K562 (cell line): ENCODE measurements around the gene PCBP3. TPM values are rescaled to one million over a fixed set of nuclear protein-coding genes. Genes with fewer than 3 reads are reported as not detected.

ENCODE experiments used
- ATAC-seq: fragments of 200-7000 bp; cut with Tn5 transposase; 3 replicates; pipeline ENCODE4 v1.9.1; 2020; ENCODE audit warnings: moderate library complexity
- BruUV-seq: library from RNA; stranded (reverse); fragments of 400-500 nt; replicated peaks from 2 replicates; lab custom pipeline; 2021; lab: Mats Ljungman, UMichigan
- CTCF ChIA-PET: fragments of 300-600 bp; formaldehyde crosslinking; extraction: SDS; loops from one replicate; lab custom pipeline; 2021; ENCODE audit warnings: low intra/inter-chr PET ratio; lab: Yijun Ruan, JAX
- POLR2A ChIA-PET: fragments of 300-600, 350-650 bp; sonication (Branson Sonifier 250); formaldehyde crosslinking; extraction: SDS; loops from one replicate; lab custom pipeline; 2021; ENCODE audit warnings: antibody characterized with exemption, inconsistent platforms; lab: Yijun Ruan, JAX
- DNase-seq, 4 experiments: peaks; one replicate each; pipeline versions ENCODE4 v3.0.0 to v3.0.0-alpha.2; 2011 to 2018; ENCODE audit warnings: low spot score in 3 of 4, mixed read lengths in 3 of 4; ENCODE audit errors: extremely low read depth in 1 of 4
- FAIRE-seq: peaks from 2 replicates; lab custom pipeline; 2011; peaks lifted over from hg19 to GRCh38; lab: Jason Lieb, UNC
- H2AFZ ChIP-seq: 2 replicates; pipeline ENCODE4 v1.6.0; 2011; ENCODE audit warnings: low read depth, low read length, control low read depth, inconsistent platforms
- H3K27ac ChIP-seq: fragments of 200-600 bp; 3 replicates; pipeline ENCODE4 v1.8.0; 2011; ENCODE audit warnings: low read depth, mild to moderate bottlenecking, control low read depth, inconsistent platforms, low read length, moderate library complexity, mixed read lengths; ENCODE audit errors: extremely low read depth
- H3K27me3 ChIP-seq, 2 experiments: fragments of 300-600 bp in 1 of 2; 2 replicates in 1 of 2; 3 replicates in 1 of 2; pipeline versions ENCODE4 v1.6.0 to v1.8.0; 2011; ENCODE audit warnings: inconsistent platforms in 2 of 2, low read length in 2 of 2, mild to moderate bottlenecking in 1 of 2, mixed read lengths in 1 of 2, moderate library complexity in 1 of 2; ENCODE audit not compliant: control insufficient read depth in 2 of 2, insufficient read depth in 2 of 2
- H3K36me3 ChIP-seq: fragments of 300-600 bp; 3 replicates; pipeline ENCODE4 v1.8.0; 2011; ENCODE audit warnings: mild to moderate bottlenecking, low read length, inconsistent platforms; ENCODE audit not compliant: control insufficient read depth, insufficient read depth
- H3K4me1 ChIP-seq, 2 experiments: fragments of 200-600 bp in 1 of 2; replicated peaks in 1 of 2; 2 replicates in 1 of 2; 3 replicates in 1 of 2; pipeline versions ENCODE4 v1.5.1 to v1.8.0; 2011; ENCODE audit warnings: inconsistent platforms in 2 of 2, low read length in 2 of 2, mild to moderate bottlenecking in 1 of 2, mixed read lengths in 1 of 2, moderate library complexity in 1 of 2; ENCODE audit not compliant: control insufficient read depth in 2 of 2, insufficient read depth in 2 of 2
- H3K4me2 ChIP-seq: 2 replicates; pipeline ENCODE4 v1.6.1; 2011; ENCODE audit warnings: low read length, control low read depth, inconsistent platforms, mixed read lengths; ENCODE audit not compliant: insufficient read depth
- H3K4me3 ChIP-seq: fragments of 200-600 bp; sonication (generic), shearing (Covaris generic); 2 replicates; pipeline ENCODE4 v1.5.1; 2016; ENCODE audit warnings: control low read depth, inconsistent platforms
- H3K79me2 ChIP-seq: fragments of 200-600 bp; 3 replicates; pipeline ENCODE4 v1.8.0; 2011; ENCODE audit warnings: low read length, inconsistent platforms; ENCODE audit not compliant: control insufficient read depth, insufficient read depth
- H3K9ac ChIP-seq, 2 experiments: 2 replicates each; pipeline versions ENCODE4 v1.6.0 to v1.6.1; 2011; ENCODE audit warnings: low read depth in 2 of 2, low read length in 2 of 2, control low read depth in 1 of 2, inconsistent platforms in 1 of 2, mild to moderate bottlenecking in 1 of 2, mixed read lengths in 1 of 2; ENCODE audit not compliant: insufficient read depth in 1 of 2
- H3K9me1 ChIP-seq: one replicate; pipeline ENCODE4 v1.6.0; 2011; ENCODE audit warnings: inconsistent platforms, mild to moderate bottlenecking, low read length, moderate library complexity; ENCODE audit not compliant: control insufficient read depth, insufficient read depth
- H3K9me3 ChIP-seq: replicated peaks from 2 replicates; pipeline ENCODE4 v1.5.1; 2011; ENCODE audit warnings: low read depth, low read length, inconsistent platforms; ENCODE audit not compliant: control insufficient read depth, insufficient read depth
- H4K20me1 ChIP-seq: replicated peaks from 2 replicates; pipeline ENCODE4 v1.6.1; 2011; ENCODE audit warnings: low read length, inconsistent platforms, mixed read lengths; ENCODE audit not compliant: control insufficient read depth, insufficient read depth
- CEBPG ChIP-seq, 3 experiments: fragments of 200-800 bp in 1 of 3; sonication (Bioruptor generic) in 1 of 3; sonication (generic) in 1 of 3; formaldehyde crosslinking in 1 of 3; IDR thresholded peaks in 2 of 3; conservative IDR thresholded peaks in 1 of 3; 2 replicates each; pipeline versions ENCODE4 v1.6.1 to v1.8.0; 2016 to 2022; ENCODE audit warnings: missing compliant biosample characterization in 2 of 3, missing genetic modification characterization in 2 of 3, mild to moderate bottlenecking in 1 of 3, missing genetic modification reagents in 1 of 3
- CSDE1 ChIP-seq, 2 experiments: fragments of 450-650 bp; IDR thresholded peaks; 2 replicates each; pipeline ENCODE4 v1.6.1; 2016; ENCODE audit warnings: mild to moderate bottlenecking in 1 of 2
- ETV6 ChIP-seq, 3 experiments: fragments of 150-350 bp in 1 of 3; sonication (generic) in 1 of 3; formaldehyde crosslinking in 1 of 3; IDR thresholded peaks; 2 replicates each; pipeline versions ENCODE4 v1.6.1 to v1.8.0; 2014 to 2022; ENCODE audit warnings: borderline replicate concordance in 2 of 3, low read depth in 2 of 3, antibody characterized with exemption in 1 of 3, low read length in 1 of 3, mild to moderate bottlenecking in 1 of 3, missing genetic modification reagents in 1 of 3
- HSF4 ChIP-seq: fragments of 250-450 bp; sonication (Bioruptor Pico); IDR thresholded peaks from 2 replicates; pipeline ENCODE4 v2.1.2; 2022; ENCODE audit warnings: mild to moderate bottlenecking, moderate library complexity, borderline replicate concordance
- RBM25 ChIP-seq: fragments of 200-400 bp; formaldehyde crosslinking; IDR thresholded peaks from 2 replicates; pipeline ENCODE4 v1.6.1; 2018; ENCODE audit warnings: low read length, low read depth, moderate library complexity; ENCODE audit not compliant: severe bottlenecking
- ZC3H4 ChIP-seq: sonication (generic); formaldehyde crosslinking; IDR thresholded peaks from 2 replicates; pipeline ENCODE4 v1.9.0; 2021; ENCODE audit warnings: missing genetic modification reagents, borderline replicate concordance
- ZKSCAN3 ChIP-seq: fragments of 250-450 bp; sonication (Bioruptor Pico); IDR thresholded peaks from 2 replicates; pipeline ENCODE4 v1.4.0; 2020
- ZNF583 ChIP-seq: fragments of 250-450 bp; sonication (Bioruptor Pico); IDR thresholded peaks from 2 replicates; pipeline ENCODE4 v1.4.0; 2020
- ZNF79 ChIP-seq: fragments of 250-450 bp; sonication (Bioruptor Pico); IDR thresholded peaks from 2 replicates; pipeline ENCODE4 v1.4.0; 2020; ENCODE audit warnings: low read depth, mild to moderate bottlenecking, moderate library complexity
- WGBS: fragments of 100-300 bp; shearing (Covaris generic); methylation state at CpG from one replicate; pipeline ENCODE4 v1.1.6; 2016; ENCODE audit warnings: low coverage, mixed read lengths; ENCODE audit not compliant: insufficient coverage; ENCODE audit errors: missing lambda C conversion rate; 5-methylcytosine and 5-hydroxymethylcytosine counted together
- in situ Hi-C: fragments of 300-500 bp; cut with MboI; formaldehyde crosslinking; loops from 4 replicates; pipeline ENCODE4 v1.15.0; 2018; ENCODE audit warnings: inconsistent platforms, mixed read lengths
- intact Hi-C: fragments of 100-400 bp; cut with micrococcal nuclease; formaldehyde crosslinking; loops from 2 replicates; pipeline ENCODE4 v1.14.2; 2022
- polyA plus RNA-seq, 8 experiments: library from polyadenylated mRNA; depleted of rRNA in 4 of 8; stranded (reverse) in 5 of 8; unstranded in 3 of 8; fragments of >200 nt; fragmentation: Nextera tagmentation in 2 of 8; fragmentation: Illumina TruSeq in 1 of 8; extraction: Ambion mirVana in 2 of 8; extraction: Trizol in 1 of 8; gene quantifications; 2 replicates each; pipeline versions ENCODE4 v1.2.1 to v1.2.3, GENCODE V29; 2011 to 2014; ENCODE audit warnings: inconsistent platforms in 1 of 8, missing spikeins in 1 of 8
- total RNA-seq, 7 experiments: library from RNA; depleted of rRNA in 6 of 7; stranded (reverse); fragments of >200 nt in 6 of 7; fragmentation: Illumina TruSeq in 2 of 7; extraction: Trizol in 2 of 7; gene quantifications; 2 replicates each; pipeline versions ENCODE4 v1.2.1 to v1.2.3, GENCODE V29; 2011 to 2021; ENCODE audit warnings: low replicate concordance in 1 of 7
- TF ChIP-seq, protein P1 (sequence below): fragments of 250-450 bp; sonication (Bioruptor Pico); IDR thresholded peaks from 2 replicates; pipeline ENCODE4 v1.4.0; 2020; ENCODE audit warnings: mild to moderate bottlenecking
- TF ChIP-seq, protein P2 (sequence below): sonication (generic); formaldehyde crosslinking; IDR thresholded peaks from 2 replicates; pipeline ENCODE4 v1.8.0; 2022; ENCODE audit warnings: mild to moderate bottlenecking, missing genetic modification reagents, borderline replicate concordance
- TF ChIP-seq, protein P3 (sequence below), 2 experiments: fragments of 150-350 bp in 1 of 2; IDR thresholded peaks; 2 replicates each; pipeline ENCODE4 v1.6.1; 2012 to 2016; ENCODE audit warnings: low read depth in 2 of 2, low read length in 2 of 2, mild to moderate bottlenecking in 1 of 2, moderate library complexity in 1 of 2

PCBP3 gene
- total and polyA plus RNA-seq, 9 of the 15 experiments (the other 6 are each of a cell fraction or from before 2014, with no cell fraction given): 0.18 TPM; not detected in 8

DNA sequence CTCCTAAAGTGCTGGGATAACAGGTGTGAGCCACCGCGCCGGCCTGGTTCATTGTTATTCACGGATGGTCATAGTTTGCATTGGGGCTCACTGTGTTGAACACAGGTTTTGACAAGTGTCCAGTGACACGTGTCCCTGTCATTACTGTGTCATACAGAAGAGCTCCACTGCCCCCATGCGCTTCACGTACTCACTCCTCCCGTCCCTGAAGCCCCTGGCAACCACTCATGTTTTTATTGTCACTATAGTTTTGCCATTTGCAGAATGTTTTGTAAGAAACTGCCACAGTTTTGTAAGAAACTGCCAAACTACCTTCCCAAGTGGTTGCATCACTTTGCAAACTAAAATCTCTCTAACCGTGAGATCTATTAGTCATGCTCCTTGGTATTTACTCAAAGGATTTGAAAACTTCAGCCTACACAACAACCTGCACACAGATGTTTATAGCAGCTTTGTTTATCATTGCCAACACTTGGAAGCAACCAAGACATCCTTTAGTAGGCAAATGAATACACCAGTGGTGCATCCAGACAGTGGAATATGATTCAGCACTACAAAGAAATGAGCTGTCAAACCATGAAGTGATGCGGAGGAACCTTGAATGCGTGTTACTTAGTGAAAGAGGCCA, 174.9 kb downstream of the PCBP3 start (continued):
- TF ChIP-seq, protein P1, sequence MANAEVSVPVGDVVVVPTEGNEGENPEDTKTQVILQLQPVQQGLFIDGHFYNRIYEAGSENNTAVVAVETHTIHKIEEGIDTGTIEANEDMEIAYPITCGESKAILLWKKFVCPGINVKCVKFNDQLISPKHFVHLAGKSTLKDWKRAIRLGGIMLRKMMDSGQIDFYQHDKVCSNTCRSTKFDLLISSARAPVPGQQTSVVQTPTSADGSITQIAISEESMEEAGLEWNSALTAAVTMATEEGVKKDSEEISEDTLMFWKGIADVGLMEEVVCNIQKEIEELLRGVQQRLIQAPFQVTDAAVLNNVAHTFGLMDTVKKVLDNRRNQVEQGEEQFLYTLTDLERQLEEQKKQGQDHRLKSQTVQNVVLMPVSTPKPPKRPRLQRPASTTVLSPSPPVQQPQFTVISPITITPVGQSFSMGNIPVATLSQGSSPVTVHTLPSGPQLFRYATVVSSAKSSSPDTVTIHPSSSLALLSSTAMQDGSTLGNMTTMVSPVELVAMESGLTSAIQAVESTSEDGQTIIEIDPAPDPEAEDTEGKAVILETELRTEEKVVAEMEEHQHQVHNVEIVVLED (CRISPR knock-in tag): no peak
- TF ChIP-seq HSF4 (no peak), ZNF583 (CRISPR knock-in tag) (no peak), CSDE1 (IDR thresholded peaks at IDR 0.05) (no peak), RBM25 (no peak), ZKSCAN3 (no peak), CEBPG (CRISPR knock-in tag; IDR thresholded peaks at IDR 0.05) (no peak), CEBPG (tag; conservative IDR thresholded peaks at IDR 0.05 in 1 of 2, IDR thresholded peaks at IDR 0.05 in 1 of 2) (peak in 1 of 2 experiments; percentile 82; a peak in 2 of 4 replicates), ZNF79 (CRISPR knock-in tag) (no peak)

DNA sequence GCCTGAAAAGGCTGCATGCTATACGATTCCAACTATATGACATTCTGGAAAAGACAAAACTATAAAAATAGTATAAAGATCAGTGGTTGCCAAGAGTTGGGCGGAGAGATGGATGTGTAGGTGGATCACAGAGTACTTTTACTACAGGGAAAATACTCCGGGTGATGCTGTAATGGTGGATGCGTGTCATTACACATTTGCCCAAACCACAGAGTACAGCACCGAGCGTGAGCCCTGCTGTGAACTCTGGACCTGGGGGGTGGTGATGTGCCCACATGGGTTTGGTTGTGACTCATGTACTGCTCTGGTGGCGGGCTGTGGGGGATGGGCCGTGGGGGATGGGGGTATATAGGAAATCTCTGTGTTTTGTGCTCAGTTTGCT, 175.4 kb downstream of the PCBP3 start:
- ChIA-PET POLR2A (interaction anchor here (0.5 kb wide), 1 partner anchor 268 kb away, joined by 3 read pairs; no protein-coding TSS in a partner anchor), CTCF (interaction anchor here (0.6 to 1.6 kb wide), 4 partner anchors 262 to 676 kb away, joined by 3 read pairs; no protein-coding TSS in a partner anchor)
- Histone ChIP-seq H3K9ac (no peak overlapping the region), H4K20me1 (peaks cover 9% of the 10 kb centered on the region), H3K27me3 (peaks cover 19 to 52% of the 10 kb centered on the region in 2 experiments), H3K79me2 (no peaks in the 10 kb centered on the region), H2AFZ (no peak overlapping the region), H3K9me1 (no peaks in the 10 kb centered on the region), H3K36me3 (no peaks in the 10 kb centered on the region), H3K9me3 (no peaks in the 10 kb centered on the region), H3K4me3 (no peak overlapping the region), H3K4me2 (no peak overlapping the region), H3K27ac (no peak overlapping the region), H3K4me1 (peaks cover 0 to 7% of the 10 kb centered on the region in 2 experiments; a peak in 2 of 5 replicates)
- intact Hi-C loops (no loop called here), in situ Hi-C loops (loop anchor here (5.0 kb wide), 1 partner anchor 262 kb away; no protein-coding TSS in a partner anchor)
- FAIRE-seq (no peak), ATAC-seq (no peak), DNase-seq (no peak)
- WGBS: 3% methylated on average over 6 of the region's 8 CpGs
- no TSS peak for BruUV-seq
- no peak for TF ChIP-seq ZC3H4
- no peak for TF ChIP-seq ETV6 (IDR thresholded peaks at IDR 0.05; ENCODE audit: borderline replicate concordance in 1 of 2, low read depth in 2 of 2, low read length in 1 of 2)
- no peak for TF ChIP-seq ETV6 (CRISPR knock-in tag; IDR thresholded peaks at IDR 0.05; ENCODE audit: borderline replicate concordance)
- TF ChIP-seq, protein P2, sequence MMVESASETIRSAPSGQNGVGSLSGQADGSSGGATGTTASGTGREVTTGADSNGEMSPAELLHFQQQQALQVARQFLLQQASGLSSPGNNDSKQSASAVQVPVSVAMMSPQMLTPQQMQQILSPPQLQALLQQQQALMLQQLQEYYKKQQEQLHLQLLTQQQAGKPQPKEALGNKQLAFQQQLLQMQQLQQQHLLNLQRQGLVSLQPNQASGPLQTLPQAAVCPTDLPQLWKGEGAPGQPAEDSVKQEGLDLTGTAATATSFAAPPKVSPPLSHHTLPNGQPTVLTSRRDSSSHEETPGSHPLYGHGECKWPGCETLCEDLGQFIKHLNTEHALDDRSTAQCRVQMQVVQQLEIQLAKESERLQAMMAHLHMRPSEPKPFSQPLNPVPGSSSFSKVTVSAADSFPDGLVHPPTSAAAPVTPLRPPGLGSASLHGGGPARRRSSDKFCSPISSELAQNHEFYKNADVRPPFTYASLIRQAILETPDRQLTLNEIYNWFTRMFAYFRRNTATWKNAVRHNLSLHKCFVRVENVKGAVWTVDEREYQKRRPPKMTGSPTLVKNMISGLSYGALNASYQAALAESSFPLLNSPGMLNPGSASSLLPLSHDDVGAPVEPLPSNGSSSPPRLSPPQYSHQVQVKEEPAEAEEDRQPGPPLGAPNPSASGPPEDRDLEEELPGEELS (CRISPR knock-in tag): no peak
- TF ChIP-seq, protein P3, sequence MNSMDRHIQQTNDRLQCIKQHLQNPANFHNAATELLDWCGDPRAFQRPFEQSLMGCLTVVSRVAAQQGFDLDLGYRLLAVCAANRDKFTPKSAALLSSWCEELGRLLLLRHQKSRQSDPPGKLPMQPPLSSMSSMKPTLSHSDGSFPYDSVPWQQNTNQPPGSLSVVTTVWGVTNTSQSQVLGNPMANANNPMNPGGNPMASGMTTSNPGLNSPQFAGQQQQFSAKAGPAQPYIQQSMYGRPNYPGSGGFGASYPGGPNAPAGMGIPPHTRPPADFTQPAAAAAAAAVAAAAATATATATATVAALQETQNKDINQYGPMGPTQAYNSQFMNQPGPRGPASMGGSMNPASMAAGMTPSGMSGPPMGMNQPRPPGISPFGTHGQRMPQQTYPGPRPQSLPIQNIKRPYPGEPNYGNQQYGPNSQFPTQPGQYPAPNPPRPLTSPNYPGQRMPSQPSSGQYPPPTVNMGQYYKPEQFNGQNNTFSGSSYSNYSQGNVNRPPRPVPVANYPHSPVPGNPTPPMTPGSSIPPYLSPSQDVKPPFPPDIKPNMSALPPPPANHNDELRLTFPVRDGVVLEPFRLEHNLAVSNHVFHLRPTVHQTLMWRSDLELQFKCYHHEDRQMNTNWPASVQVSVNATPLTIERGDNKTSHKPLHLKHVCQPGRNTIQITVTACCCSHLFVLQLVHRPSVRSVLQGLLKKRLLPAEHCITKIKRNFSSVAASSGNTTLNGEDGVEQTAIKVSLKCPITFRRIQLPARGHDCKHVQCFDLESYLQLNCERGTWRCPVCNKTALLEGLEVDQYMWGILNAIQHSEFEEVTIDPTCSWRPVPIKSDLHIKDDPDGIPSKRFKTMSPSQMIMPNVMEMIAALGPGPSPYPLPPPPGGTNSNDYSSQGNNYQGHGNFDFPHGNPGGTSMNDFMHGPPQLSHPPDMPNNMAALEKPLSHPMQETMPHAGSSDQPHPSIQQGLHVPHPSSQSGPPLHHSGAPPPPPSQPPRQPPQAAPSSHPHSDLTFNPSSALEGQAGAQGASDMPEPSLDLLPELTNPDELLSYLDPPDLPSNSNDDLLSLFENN (IDR thresholded peaks at IDR 0.05; ENCODE audit: low read depth in 2 of 2, low read length in 2 of 2): no peak
